Fibroblast of lung (primary cell): ENCODE data around the gene GLP2R.

Source experiments
- EZH2 ChIP-seq: IDR thresholded peaks from 2 replicates; pipeline ENCODE4 v1.5.1; 2012; ENCODE audit warnings: low read length, control low read depth, mild to moderate bottlenecking; ENCODE audit errors: missing control alignments
- TF ChIP-seq, protein P1 (sequence below), 2 donors: IDR thresholded peaks in 1 of 2; conservative IDR thresholded peaks in 1 of 2; 1 replicate in 1 of 2; 2 replicates in 1 of 2; pipeline ENCODE4 v1.5.1; 2011 to 2012; ENCODE audit warnings: low read length in 2 of 2, control low read depth in 1 of 2, inconsistent platforms in 1 of 2, low read depth in 1 of 2, mild to moderate bottlenecking in 1 of 2

DNA sequence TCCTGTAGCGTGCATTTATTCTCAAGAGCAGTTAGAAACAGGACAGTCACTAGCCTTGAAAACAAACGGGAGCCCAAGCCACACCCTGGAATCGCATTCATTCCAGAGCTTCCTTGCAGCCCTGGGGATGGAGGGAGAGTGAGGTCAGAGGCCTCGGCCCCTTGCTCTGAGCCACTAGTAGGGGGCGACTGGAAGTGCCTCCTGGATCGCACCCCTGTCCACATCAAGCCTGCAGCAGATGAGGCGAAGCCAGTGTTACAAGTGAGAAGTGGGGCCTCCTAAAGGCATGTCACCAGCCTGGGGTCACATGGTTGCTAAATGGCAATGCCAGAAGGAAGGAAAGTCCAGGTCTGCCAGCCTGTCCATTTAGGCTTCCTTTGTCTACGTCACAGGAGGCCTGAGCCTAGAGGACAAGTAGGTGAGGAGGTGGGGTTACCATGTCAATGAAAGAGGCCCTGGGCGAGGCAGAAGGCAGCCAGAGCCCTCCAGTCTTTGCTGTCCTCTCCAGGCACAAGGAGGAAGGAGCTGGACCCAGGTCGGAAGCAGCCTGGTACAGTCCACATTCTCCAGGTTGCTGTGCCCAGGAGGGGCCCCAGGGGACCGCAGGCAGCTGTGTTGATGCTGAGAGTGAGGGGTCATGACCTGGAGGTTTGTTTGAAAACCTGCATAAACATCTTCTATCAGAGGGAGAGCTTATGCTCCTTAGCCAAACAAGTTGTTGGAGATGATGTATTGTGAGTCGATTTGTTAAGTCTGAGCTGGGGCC, 82.3 kb downstream of the GLP2R start:
- TF ChIP-seq, protein P1, sequence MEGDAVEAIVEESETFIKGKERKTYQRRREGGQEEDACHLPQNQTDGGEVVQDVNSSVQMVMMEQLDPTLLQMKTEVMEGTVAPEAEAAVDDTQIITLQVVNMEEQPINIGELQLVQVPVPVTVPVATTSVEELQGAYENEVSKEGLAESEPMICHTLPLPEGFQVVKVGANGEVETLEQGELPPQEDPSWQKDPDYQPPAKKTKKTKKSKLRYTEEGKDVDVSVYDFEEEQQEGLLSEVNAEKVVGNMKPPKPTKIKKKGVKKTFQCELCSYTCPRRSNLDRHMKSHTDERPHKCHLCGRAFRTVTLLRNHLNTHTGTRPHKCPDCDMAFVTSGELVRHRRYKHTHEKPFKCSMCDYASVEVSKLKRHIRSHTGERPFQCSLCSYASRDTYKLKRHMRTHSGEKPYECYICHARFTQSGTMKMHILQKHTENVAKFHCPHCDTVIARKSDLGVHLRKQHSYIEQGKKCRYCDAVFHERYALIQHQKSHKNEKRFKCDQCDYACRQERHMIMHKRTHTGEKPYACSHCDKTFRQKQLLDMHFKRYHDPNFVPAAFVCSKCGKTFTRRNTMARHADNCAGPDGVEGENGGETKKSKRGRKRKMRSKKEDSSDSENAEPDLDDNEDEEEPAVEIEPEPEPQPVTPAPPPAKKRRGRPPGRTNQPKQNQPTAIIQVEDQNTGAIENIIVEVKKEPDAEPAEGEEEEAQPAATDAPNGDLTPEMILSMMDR (conservative IDR thresholded peaks at IDR 0.05 in 1 of 2, IDR thresholded peaks at IDR 0.05 in 1 of 2; ENCODE audit: low read depth in 1 of 2, low read length in 2 of 2), result no peak
- TF ChIP-seq EZH2, result no peak
